IMR-90 (cell line): ENCODE results near the gene TSPAN32. TPM values are rescaled to one million over a fixed set of nuclear protein-coding genes. Genes with fewer than 3 reads are reported as not detected.

Experiments
- ATAC-seq: fragments of 200-7000 bp; cut with Tn5 transposase; 2 replicates; pipeline ENCODE4 v1.9.1; 2020; ENCODE audit warnings: low read depth, mild to moderate bottlenecking, moderate library complexity
- BruUV-seq: library from RNA; stranded (reverse); fragments of 400-500 nt; replicated peaks from 2 replicates; lab custom pipeline; 2021; lab: Mats Ljungman, UMichigan
- CTCF ChIA-PET: fragments of 300-600 bp; formaldehyde crosslinking; extraction: SDS; loops from one replicate; lab custom pipeline; 2021; ENCODE audit warnings: antibody characterized with exemption; lab: Yijun Ruan, JAX
- POLR2A ChIA-PET: fragments of 300-600 bp; sonication (Branson Sonifier 250); formaldehyde crosslinking; loops from one replicate; lab custom pipeline; 2022; ENCODE audit warnings: antibody characterized with exemption; ENCODE audit not compliant: unreplicated experiment; lab: Charles Lee
- DNase-seq: peaks from one replicate; pipeline ENCODE4 v3.0.0; 2013
- H2AFZ ChIP-seq: replicated peaks from 2 replicates; pipeline ENCODE3; 2013; ENCODE audit warnings: low read length, mild to moderate bottlenecking; ENCODE audit not compliant: poor library complexity
- H2AK5ac ChIP-seq: 2 replicates; pipeline ENCODE4 v1.6.1; 2013; ENCODE audit warnings: low read depth, low read length, inconsistent platforms
- H2AK9ac ChIP-seq: replicated peaks from 2 replicates; pipeline ENCODE3; 2013; ENCODE audit warnings: mild to moderate bottlenecking, low read depth, low read length, moderate library complexity; ENCODE audit not compliant: poor library complexity
- H2BK120ac ChIP-seq: 2 replicates; pipeline ENCODE4 v1.6.1; 2013; ENCODE audit warnings: low read depth, low read length, inconsistent platforms
- H2BK15ac ChIP-seq: 3 replicates; pipeline ENCODE4 v1.6.1; 2013; ENCODE audit warnings: low read depth, low read length, inconsistent platforms
- H2BK20ac ChIP-seq: 2 replicates; pipeline ENCODE4 v1.6.1; 2013; ENCODE audit warnings: low read depth, mild to moderate bottlenecking, inconsistent platforms, low read length, moderate library complexity
- H2BK5ac ChIP-seq: 2 replicates; pipeline ENCODE4 v1.6.1; 2013; ENCODE audit warnings: mild to moderate bottlenecking, low read depth, low read length, inconsistent platforms; ENCODE audit not compliant: poor library complexity, severe bottlenecking
- H3K14ac ChIP-seq: replicated peaks from 2 replicates; pipeline ENCODE4 v1.6.1; 2013; ENCODE audit warnings: low read depth, low read length, inconsistent platforms
- H3K18ac ChIP-seq: 2 replicates; pipeline ENCODE4 v1.6.1; 2013; ENCODE audit warnings: low read depth, low read length, control low read depth
- H3K23ac ChIP-seq: 2 replicates; pipeline ENCODE4 v1.6.1; 2013; ENCODE audit warnings: low read depth, low read length, inconsistent platforms
- H3K27ac ChIP-seq: 2 replicates; pipeline ENCODE4 v1.5.1; 2013; ENCODE audit warnings: mild to moderate bottlenecking, control low read depth, low read length; ENCODE audit not compliant: insufficient read depth
- H3K27me3 ChIP-seq: 2 replicates; pipeline ENCODE4 v1.6.1; 2013; ENCODE audit warnings: low read length; ENCODE audit not compliant: control insufficient read depth, insufficient read depth
- H3K36me3 ChIP-seq: 2 replicates; pipeline ENCODE4 v1.6.1; 2013; ENCODE audit warnings: low read length, mixed read lengths; ENCODE audit not compliant: control insufficient read depth, insufficient read depth
- H3K4ac ChIP-seq: 2 replicates; pipeline ENCODE4 v1.6.1; 2013; ENCODE audit warnings: low read depth, low read length, inconsistent platforms
- H3K4me1 ChIP-seq: 2 replicates; pipeline ENCODE4 v1.6.1; 2013; ENCODE audit warnings: low read length, mixed read lengths; ENCODE audit not compliant: control insufficient read depth, insufficient read depth
- H3K4me2 ChIP-seq: 2 replicates; pipeline ENCODE4 v1.6.1; 2013; ENCODE audit warnings: low read depth, mild to moderate bottlenecking, control low read depth, low read length, moderate library complexity
- H3K4me3 ChIP-seq: 2 replicates; pipeline ENCODE4 v1.5.1; 2013; ENCODE audit warnings: low read depth, mild to moderate bottlenecking, control low read depth, low read length, moderate library complexity; ENCODE audit not compliant: insufficient read depth
- H3K56ac ChIP-seq: 2 replicates; pipeline ENCODE4 v1.6.1; 2013; ENCODE audit warnings: low read length, inconsistent platforms; ENCODE audit not compliant: insufficient read depth; ENCODE audit errors: extremely low read depth
- H3K79me1 ChIP-seq, 2 experiments: 2 replicates each; pipeline ENCODE4 v1.6.1; 2013; ENCODE audit warnings: low read length in 2 of 2, inconsistent platforms in 1 of 2, low read depth in 1 of 2
- H3K9ac ChIP-seq: 2 replicates; pipeline ENCODE4 v1.6.1; 2013; ENCODE audit warnings: low read depth, low read length, control low read depth
- H3K9me1 ChIP-seq: 2 replicates; pipeline ENCODE4 v1.6.1; 2013; ENCODE audit warnings: low read length, inconsistent platforms; ENCODE audit not compliant: insufficient read depth
- H3K9me3 ChIP-seq: 2 replicates; pipeline ENCODE4 v1.6.1; 2013; ENCODE audit warnings: low read length; ENCODE audit not compliant: control insufficient read depth, insufficient read depth
- H4K20me1 ChIP-seq: 2 replicates; pipeline ENCODE4 v1.6.1; 2013; ENCODE audit warnings: low read length, inconsistent platforms; ENCODE audit not compliant: insufficient read depth
- H4K5ac ChIP-seq: 2 replicates; pipeline ENCODE4 v1.6.1; 2013; ENCODE audit warnings: mild to moderate bottlenecking, low read depth, low read length, control low read depth
- H4K8ac ChIP-seq, 2 experiments: 2 replicates each; pipeline ENCODE4 v1.6.1; 2013; ENCODE audit warnings: low read depth in 2 of 2, low read length in 2 of 2, control low read depth in 1 of 2, inconsistent platforms in 1 of 2
- H4K91ac ChIP-seq: 2 replicates; pipeline ENCODE4 v1.6.1; 2013; ENCODE audit warnings: low read depth, low read length, inconsistent platforms; ENCODE audit not compliant: insufficient read depth
- BHLHE40 ChIP-seq: fragments of 150-350 bp; IDR thresholded peaks from 2 replicates; pipeline ENCODE4 v1.6.1; 2016; ENCODE audit warnings: mild to moderate bottlenecking, low read depth, low read length
- CEBPB ChIP-seq: IDR thresholded peaks from 2 replicates; pipeline ENCODE4 v1.6.1; 2012; ENCODE audit warnings: low read depth, low read length, improper control_type of control experiment
- CHD1 ChIP-seq: IDR thresholded peaks from 2 replicates; pipeline ENCODE4 v1.6.1; 2012; ENCODE audit warnings: low read depth, low read length, improper control_type of control experiment
- CTCF ChIP-seq: conservative IDR thresholded peaks from 2 replicates; pipeline ENCODE4 v1.5.1; 2012; ENCODE audit warnings: mild to moderate bottlenecking, low read depth, low read length, improper control_type of control experiment
- FOS ChIP-seq: fragments of 150-350 bp; IDR thresholded peaks from 2 replicates; pipeline ENCODE4 v1.6.1; 2016; ENCODE audit warnings: low read depth, low read length
- MAFK ChIP-seq: IDR thresholded peaks from 2 replicates; pipeline ENCODE4 v1.6.1; 2012; ENCODE audit warnings: low read depth, low read length, improper control_type of control experiment
- MAZ ChIP-seq: IDR thresholded peaks from 2 replicates; pipeline ENCODE4 v1.6.1; 2012; ENCODE audit warnings: low read depth, mild to moderate bottlenecking, low read length, improper control_type of control experiment, moderate library complexity, borderline replicate concordance
- MXI1 ChIP-seq: IDR thresholded peaks from 2 replicates; pipeline ENCODE4 v1.6.1; 2012; ENCODE audit warnings: low read depth, mild to moderate bottlenecking, low read length, moderate library complexity, borderline replicate concordance
- NFE2L2 ChIP-seq: fragments of 150-350 bp; IDR thresholded peaks from 2 replicates; pipeline ENCODE4 v1.6.1; 2016; ENCODE audit warnings: low read depth, mild to moderate bottlenecking, low read length
- POLR2A ChIP-seq: IDR thresholded peaks from 2 replicates; pipeline ENCODE4 v1.6.1; 2012; ENCODE audit warnings: mild to moderate bottlenecking, low read depth, low read length
- RAD21 ChIP-seq: IDR thresholded peaks from 2 replicates; pipeline ENCODE4 v1.6.1; 2012; ENCODE audit warnings: low read length, improper control_type of control experiment
- RCOR1 ChIP-seq: IDR thresholded peaks from 2 replicates; pipeline ENCODE4 v1.6.1; 2012; ENCODE audit warnings: mild to moderate bottlenecking, low read length, improper control_type of control experiment; ENCODE audit not compliant: insufficient replicate concordance
- RFX5 ChIP-seq: IDR thresholded peaks from 2 replicates; pipeline ENCODE4 v1.8.0; 2012; ENCODE audit warnings: low read depth, mild to moderate bottlenecking, low read length, moderate library complexity
- SMC3 ChIP-seq: fragments of 150-350 bp; IDR thresholded peaks from 2 replicates; pipeline ENCODE4 v1.6.1; 2016; ENCODE audit warnings: low read depth, mild to moderate bottlenecking, antibody characterized with exemption, low read length, moderate library complexity
- USF2 ChIP-seq: fragments of 150-350 bp; IDR thresholded peaks from 2 replicates; pipeline ENCODE4 v1.6.1; 2017; ENCODE audit warnings: mild to moderate bottlenecking, antibody characterized with exemption, low read length, low read depth
- WGBS, 2 experiments: methylation state at CpG; one replicate each; pipeline versions ENCODE4 v1.1.5 to v1.1.7; 2013; ENCODE audit warnings: missing lambda C conversion rate in 2 of 2; ENCODE audit not compliant: insufficient read length in 1 of 2; ENCODE audit errors: extremely low coverage in 2 of 2; 5-methylcytosine and 5-hydroxymethylcytosine counted together
- dilution Hi-C: fragments of 300-500 bp; cut with HindIII; formaldehyde crosslinking; loops from one replicate; pipeline ENCODE4 v1.14.3; 2018; ENCODE audit warnings: low sequenced_read_pairs; ENCODE audit not compliant: unreplicated experiment
- in situ Hi-C: fragments of 300-500 bp; cut with MboI; formaldehyde crosslinking; loops from 3 replicates; pipeline ENCODE4 v1.14.3; 2019; ENCODE audit warnings: low sequenced_read_pairs, inconsistent platforms, mixed read lengths
- intact Hi-C: fragments of 100-400 bp; cut with micrococcal nuclease; formaldehyde crosslinking; loops from 2 replicates; pipeline ENCODE4 v1.10.0; 2022
- polyA plus RNA-seq, 3 experiments: library from polyadenylated mRNA; depleted of rRNA; stranded (reverse); fragments of >200 nt; gene quantifications; 2 replicates each; pipeline ENCODE4 v1.2.3, GENCODE V29; 2012; ENCODE audit warnings: low replicate concordance in 1 of 3
- total RNA-seq: library from RNA; depleted of rRNA; stranded (reverse); fragments of >200 nt; gene quantifications from 2 replicates; pipeline ENCODE4 v1.2.3, GENCODE V29; 2012
- TF ChIP-seq, protein P1 (sequence below): fragments of 150-350 bp; IDR thresholded peaks from 2 replicates; pipeline ENCODE4 v1.6.1; 2016; ENCODE audit warnings: low read depth, mild to moderate bottlenecking, low read length, moderate library complexity, borderline replicate concordance

Gene TSPAN32
- total and polyA plus RNA-seq, 2 of the 4 experiments (the other 2 are of a cell fraction), result 0.07 TPM; not detected in 1

DNA sequence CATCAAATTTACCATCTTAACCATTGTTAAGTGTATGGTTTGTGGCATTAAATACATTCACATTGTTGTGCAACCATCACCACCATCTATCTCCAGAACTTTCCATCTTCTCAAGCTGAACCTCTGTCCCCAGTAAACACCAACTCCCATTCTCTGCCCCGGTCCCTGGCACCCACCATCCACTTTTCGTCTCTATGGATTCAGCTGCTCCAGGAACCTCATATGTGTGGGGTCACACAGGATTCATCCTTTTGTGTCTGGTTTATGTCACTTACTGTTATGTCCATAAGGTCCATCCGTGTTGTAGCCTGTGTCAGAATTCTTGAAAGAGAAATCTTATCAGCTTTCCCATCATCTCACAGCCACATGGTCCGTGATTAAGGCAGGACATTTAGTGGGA, 16.3 kb downstream of the TSPAN32 start:
- no peak overlapping the region for H3K4me3 ChIP-seq
- H2BK5ac ChIP-seq, result no peak overlapping the region
- H3K27me3 ChIP-seq, result peaks cover 14% of the 10 kb centered on the region
- no TSS peak for BruUV-seq
- no peak overlapping the region for H3K4me2 ChIP-seq
- no peak overlapping the region for H2AK9ac ChIP-seq
- no peak overlapping the region for H2AFZ ChIP-seq
- 93% methylated on average over 3 of the region's 4 CpGs; no CpG with 5 or more reads in 1 of the 2 experiments for WGBS, 2 experiments
- H4K20me1 ChIP-seq, result no peaks in the 10 kb centered on the region
- H2BK20ac ChIP-seq, result no peak overlapping the region
- H3K23ac ChIP-seq, result no peak overlapping the region
- TF ChIP-seq USF2 (no peak), CHD1 (no peak), RCOR1 (no peak), FOS (no peak), CTCF (no peak), MAFK (no peak), MXI1 (no peak), CEBPB (no peak), RAD21 (no peak), POLR2A (no peak), BHLHE40 (no peak), RFX5 (no peak), NFE2L2 (no peak), SMC3 (no peak), MAZ (no peak)
- TF ChIP-seq, protein P1, sequence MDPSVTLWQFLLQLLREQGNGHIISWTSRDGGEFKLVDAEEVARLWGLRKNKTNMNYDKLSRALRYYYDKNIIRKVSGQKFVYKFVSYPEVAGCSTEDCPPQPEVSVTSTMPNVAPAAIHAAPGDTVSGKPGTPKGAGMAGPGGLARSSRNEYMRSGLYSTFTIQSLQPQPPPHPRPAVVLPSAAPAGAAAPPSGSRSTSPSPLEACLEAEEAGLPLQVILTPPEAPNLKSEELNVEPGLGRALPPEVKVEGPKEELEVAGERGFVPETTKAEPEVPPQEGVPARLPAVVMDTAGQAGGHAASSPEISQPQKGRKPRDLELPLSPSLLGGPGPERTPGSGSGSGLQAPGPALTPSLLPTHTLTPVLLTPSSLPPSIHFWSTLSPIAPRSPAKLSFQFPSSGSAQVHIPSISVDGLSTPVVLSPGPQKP, result no peak
- no peak overlapping the region for H2BK120ac ChIP-seq
- dilution Hi-C loops, result no loop called here
- no peak for DNase-seq
- H3K36me3 ChIP-seq, result no peaks in the 10 kb centered on the region
- H3K9me3 ChIP-seq, result no peaks in the 10 kb centered on the region; the same call in 1 of the 2 replicates
- in situ Hi-C loops, result no loop called here
- ChIA-PET POLR2A (no interaction called here), CTCF (no interaction called here)
- no peak overlapping the region for H4K8ac ChIP-seq
- H2BK15ac ChIP-seq, result no peak overlapping the region
- H3K9ac ChIP-seq, result no peak overlapping the region
- no peak overlapping the region; the same call in 1 of the 2 replicates for H3K56ac ChIP-seq
- no peak for ATAC-seq
- H4K5ac ChIP-seq, result no peak overlapping the region
- no peak overlapping the region for H3K4ac ChIP-seq
- H3K18ac ChIP-seq, result no peak overlapping the region
- peaks cover 11% of the 10 kb centered on the region for H3K4me1 ChIP-seq
- intact Hi-C loops, result no loop called here
- H3K27ac ChIP-seq, result no peak overlapping the region
- H3K79me1 ChIP-seq, result no peaks in the 10 kb centered on the region
- no peak overlapping the region for H3K14ac ChIP-seq
- H3K9me1 ChIP-seq, result peaks cover 2% of the 10 kb centered on the region; the same call in 1 of the 2 replicates
- no peak overlapping the region for H4K91ac ChIP-seq
- H2AK5ac ChIP-seq, result no peak overlapping the region
